HCT116 (cell line): Measurements from ENCODE around the gene NPEPL1. TPM values are rescaled to one million over a fixed set of nuclear protein-coding genes. Genes with fewer than 3 reads are reported as not detected.
A peak's percentile ranks its signal among the peaks of the same experiment; 100 is the strongest.

Source experiments
- ATAC-seq: fragments of 200-7000 bp; cut with Tn5 transposase; 2 replicates; pipeline ENCODE4 v1.9.1; 2020; ENCODE audit warnings: mild to moderate bottlenecking, moderate library complexity
- BruUV-seq: library from RNA; stranded (reverse); fragments of 400-500 nt; replicated peaks from 2 replicates; lab custom pipeline; 2021; lab: Mats Ljungman, UMichigan
- CTCF ChIA-PET: fragments of 300-600 bp; sonication (Branson Sonifier 250); formaldehyde crosslinking; loops from one replicate; lab custom pipeline; 2021; ENCODE audit warnings: antibody characterized with exemption; lab: Charles Lee
- POLR2A ChIA-PET: fragments of 300-600, 350-600 bp; sonication (Branson Sonifier 250); formaldehyde crosslinking; loops from one replicate; lab custom pipeline; 2021; ENCODE audit warnings: antibody characterized with exemption; lab: Charles Lee
- RAD21 ChIA-PET, 2 experiments: fragments of 300-600 bp; sonication (Branson Sonifier 250); formaldehyde crosslinking; loops; one replicate each; lab custom pipeline; 2023; ENCODE audit warnings: low total read pairs in 2 of 2; ENCODE audit not compliant: uncharacterized antibody in 2 of 2, unreplicated experiment in 2 of 2, low non-redundant PET in 1 of 2; lab: Charles Lee
- DNase-seq: peaks from one replicate; pipeline ENCODE4 v3.0.0-alpha.2; 2010; ENCODE audit warnings: low read depth, low spot score
- H2AFZ ChIP-seq: fragments of 200-600 bp; shearing (Covaris generic), sonication (generic); 2 replicates; pipeline ENCODE4 v1.6.1; 2017; ENCODE audit warnings: low read depth, mixed run types, mixed read lengths, antibody characterized with exemption, low read length; ENCODE audit not compliant: poor library complexity, severe bottlenecking
- H3K27ac ChIP-seq: 2 replicates; pipeline ENCODE4 v1.5.1; 2012; ENCODE audit warnings: low read depth, low read length
- H3K27me3 ChIP-seq: fragments of 200-600 bp; sonication (generic); 2 replicates; pipeline ENCODE4 v1.6.1; 2016; ENCODE audit warnings: mixed run types, low read length, mixed read lengths; ENCODE audit not compliant: insufficient read depth
- H3K36me3 ChIP-seq, 2 experiments: fragments of 200-500 bp in 1 of 2; fragments of 200-600 bp in 1 of 2; sonication (Bioruptor generic) in 1 of 2; sonication (generic) in 1 of 2; 2 replicates each; pipeline versions ENCODE4 v1.5.1 to v1.6.1; 2014 to 2016; ENCODE audit warnings: low read length in 2 of 2, inconsistent platforms in 1 of 2, mixed read lengths in 1 of 2, mixed run types in 1 of 2; ENCODE audit not compliant: insufficient read depth in 2 of 2, control insufficient read depth in 1 of 2
- H3K4me1 ChIP-seq, 2 experiments: fragments of 200-600 bp in 1 of 2; sonication (generic) in 1 of 2; 2 replicates each; pipeline versions ENCODE4 v1.5.1 to v1.6.1; 2012 to 2017; ENCODE audit warnings: low read length in 2 of 2, inconsistent platforms in 1 of 2, mild to moderate bottlenecking in 1 of 2, mixed read lengths in 1 of 2, mixed run types in 1 of 2, moderate library complexity in 1 of 2; ENCODE audit not compliant: insufficient read depth in 2 of 2, control insufficient read depth in 1 of 2
- H3K4me2 ChIP-seq: fragments of 200-600 bp; sonication (generic); 2 replicates; pipeline ENCODE4 v1.6.1; 2017; ENCODE audit warnings: mixed run types, low read length, mixed read lengths
- H3K4me3 ChIP-seq, 2 experiments: fragments of 200-600 bp in 1 of 2; sonication (generic) in 1 of 2; replicated peaks in 1 of 2; 2 replicates each; pipeline ENCODE4 v1.5.1; 2011 to 2016; ENCODE audit warnings: low read length in 2 of 2, control low read depth in 1 of 2, low read depth in 1 of 2, mild to moderate bottlenecking in 1 of 2, mixed read lengths in 1 of 2, mixed run types in 1 of 2
- H3K79me2 ChIP-seq: fragments of 200-600 bp; sonication (generic); 2 replicates; pipeline ENCODE4 v1.6.1; 2017; ENCODE audit warnings: mild to moderate bottlenecking, mixed run types, low read length, moderate library complexity, mixed read lengths; ENCODE audit not compliant: insufficient read depth
- H3K9ac ChIP-seq: fragments of 200-600 bp; sonication (generic); 2 replicates; pipeline ENCODE4 v1.6.1; 2016; ENCODE audit warnings: low read length, mixed read lengths
- H3K9me2 ChIP-seq: fragments of 200-600 bp; sonication (generic), shearing (Covaris generic); 2 replicates; pipeline ENCODE4 v1.6.1; 2017; ENCODE audit warnings: mixed run types, mild to moderate bottlenecking, moderate library complexity; ENCODE audit not compliant: insufficient read depth
- H3K9me3 ChIP-seq, 2 experiments: fragments of 200-500 bp in 1 of 2; fragments of 200-600 bp in 1 of 2; sonication (Bioruptor generic) in 1 of 2; sonication (generic) in 1 of 2; 2 replicates each; pipeline ENCODE4 v1.6.1; 2014 to 2017; ENCODE audit warnings: low read length in 2 of 2, mixed read lengths in 2 of 2, inconsistent platforms in 1 of 2, low read depth in 1 of 2, mild to moderate bottlenecking in 1 of 2, mixed run types in 1 of 2, moderate library complexity in 1 of 2; ENCODE audit not compliant: control insufficient read depth in 1 of 2, insufficient read depth in 1 of 2
- H4K20me1 ChIP-seq: fragments of 200-600 bp; sonication (generic), shearing (Covaris generic); 2 replicates; pipeline ENCODE4 v1.6.1; 2017; ENCODE audit warnings: mixed run types, mild to moderate bottlenecking, moderate library complexity; ENCODE audit not compliant: insufficient read depth
- ATF3 ChIP-seq: IDR thresholded peaks from 2 replicates; pipeline ENCODE4 v1.6.1; 2012
- CBX3 ChIP-seq: IDR thresholded peaks from 2 replicates; pipeline ENCODE4 v1.6.1; 2012; ENCODE audit warnings: low read depth
- CEBPB ChIP-seq: IDR thresholded peaks from 2 replicates; pipeline ENCODE4 v1.6.1; 2012; ENCODE audit warnings: low read depth
- EGR1 ChIP-seq: IDR thresholded peaks from 2 replicates; pipeline ENCODE4 v1.6.1; 2012; ENCODE audit warnings: low read depth
- EZH2 ChIP-seq: fragments of 200-600 bp; sonication (generic); IDR thresholded peaks from 2 replicates; pipeline ENCODE4 v1.6.1; 2017; ENCODE audit warnings: antibody characterized with exemption, mixed run types
- EZH2phosphoT487 ChIP-seq: fragments of 200-600 bp; IDR thresholded peaks from 2 replicates; pipeline ENCODE4 v1.6.1; 2018; ENCODE audit warnings: antibody characterized with exemption, borderline replicate concordance
- FOSL1 ChIP-seq: IDR thresholded peaks from 2 replicates; pipeline ENCODE4 v1.6.1; 2012; ENCODE audit warnings: low read depth
- MAX ChIP-seq: IDR thresholded peaks from 2 replicates; pipeline ENCODE4 v1.6.1; 2012
- POLR2AphosphoS5 ChIP-seq: IDR thresholded peaks from 2 replicates; pipeline ENCODE4 v1.6.1; 2011; ENCODE audit warnings: mild to moderate bottlenecking, low read depth, low read length, moderate library complexity
- RAD21 ChIP-seq: IDR thresholded peaks from 2 replicates; pipeline ENCODE4 v1.6.1; 2012; ENCODE audit warnings: low read depth, mild to moderate bottlenecking
- TCF7L2 ChIP-seq: IDR thresholded peaks from 2 replicates; pipeline ENCODE4 v1.7.0; 2011; ENCODE audit warnings: borderline replicate concordance, inconsistent platforms; ENCODE audit not compliant: insufficient read depth, insufficient read length; ENCODE audit errors: extremely low read depth
- YY1 ChIP-seq: IDR thresholded peaks from 2 replicates; pipeline ENCODE4 v1.6.1; 2011; ENCODE audit warnings: low read length, low read depth, moderate library complexity, mild to moderate bottlenecking; ENCODE audit not compliant: insufficient replicate concordance; ENCODE audit errors: extremely low read depth
- ZBTB33 ChIP-seq: IDR thresholded peaks from 2 replicates; pipeline ENCODE4 v1.6.1; 2011; ENCODE audit warnings: mild to moderate bottlenecking, low read length, moderate library complexity; ENCODE audit not compliant: insufficient replicate concordance; ENCODE audit errors: extremely low read depth
- ZNF274 ChIP-seq: fragments of 200-500 bp; sonication (Bioruptor generic); IDR thresholded peaks from 2 replicates; pipeline ENCODE4 v1.6.1; 2014; ENCODE audit warnings: mild to moderate bottlenecking, low read depth, low read length, inconsistent platforms
- intact Hi-C: fragments of 100-400 bp; cut with micrococcal nuclease; formaldehyde crosslinking; loops from 2 replicates; pipeline ENCODE4 v1.10.0; 2022
- total RNA-seq: library from RNA; stranded (reverse); gene quantifications from one replicate; pipeline ENCODE4 v1.2.1, GENCODE V29; 2021; ENCODE audit not compliant: unreplicated experiment
- TF ChIP-seq, protein P1 (sequence below): IDR thresholded peaks from 2 replicates; pipeline ENCODE4 v1.6.1; 2012; ENCODE audit warnings: low read depth
- TF ChIP-seq, protein P2 (sequence below), 3 experiments: fragments of 200-600 bp in 1 of 3; sonication (generic) in 1 of 3; IDR thresholded peaks in 2 of 3; conservative IDR thresholded peaks in 1 of 3; 2 replicates each; pipeline ENCODE4 v1.5.1; 2012 to 2017; ENCODE audit warnings: low read depth in 2 of 3, low read length in 2 of 3, antibody characterized with exemption in 1 of 3, borderline replicate concordance in 1 of 3, control low read depth in 1 of 3, mild to moderate bottlenecking in 1 of 3, mixed read lengths in 1 of 3, mixed run types in 1 of 3, moderate library complexity in 1 of 3; ENCODE audit not compliant: insufficient read depth in 1 of 3

Gene NPEPL1
- total RNA-seq, 1 experiment from 2014 or later, result 16.6 TPM

- Histone ChIP-seq H3K27me3 (no peaks in the 10 kb centered on the region), H4K20me1 (0 out of 2 replicates have a peak, but pooled peaks cover 3% of the 10 kb centered on the region), H3K79me2 (peaks cover 67% of the 10 kb centered on the region), H3K36me3 (peaks cover 3 to 4% of the 10 kb centered on the region in 2 experiments; a peak in 3 of 4 replicates), H3K9me2 (no peaks in the 10 kb centered on the region), H3K4me1 (peaks cover 3 to 12% of the 10 kb centered on the region in 2 experiments; a peak in 3 of 4 replicates), H3K27ac (peak overlapping the region; percentile 77; the same call in 1 of the 2 replicates), H3K4me2 (peak overlapping the region; percentile 86), H3K4me3 (peak overlapping the region; percentile 95 to 100), H3K9me3 (no peaks in the 10 kb centered on the region), H3K9ac (peak overlapping the region; percentile 97), H2AFZ (no peak overlapping the region)
- intact Hi-C loops, result loop anchor here (5.0 to 10.0 kb wide), 3 partner anchors 170 to 402 kb away; no protein-coding TSS in a partner anchor
- POLR2A ChIA-PET, result no interaction called here
- RAD21 ChIA-PET, result interaction anchor here in 1 of 2 experiments (0.7 to 1.3 kb wide), 2 partner anchors 22 to 171 kb away, joined by 3 read pairs; no protein-coding TSS in a partner anchor
- no peak for DNase-seq
- no TSS peak for BruUV-seq
- CTCF ChIA-PET, result interaction anchor here (2.9 kb wide), 1 partner anchor 171 kb away, joined by 20 read pairs; no protein-coding TSS in a partner anchor
- ATAC-seq, result no peak
- TF ChIP-seq CEBPB, result no peak
- no peak for TF ChIP-seq ZBTB33
- TF ChIP-seq FOSL1, result no peak
- no peak for TF ChIP-seq EGR1
- TF ChIP-seq ATF3, result no peak
- TF ChIP-seq, protein P1, sequence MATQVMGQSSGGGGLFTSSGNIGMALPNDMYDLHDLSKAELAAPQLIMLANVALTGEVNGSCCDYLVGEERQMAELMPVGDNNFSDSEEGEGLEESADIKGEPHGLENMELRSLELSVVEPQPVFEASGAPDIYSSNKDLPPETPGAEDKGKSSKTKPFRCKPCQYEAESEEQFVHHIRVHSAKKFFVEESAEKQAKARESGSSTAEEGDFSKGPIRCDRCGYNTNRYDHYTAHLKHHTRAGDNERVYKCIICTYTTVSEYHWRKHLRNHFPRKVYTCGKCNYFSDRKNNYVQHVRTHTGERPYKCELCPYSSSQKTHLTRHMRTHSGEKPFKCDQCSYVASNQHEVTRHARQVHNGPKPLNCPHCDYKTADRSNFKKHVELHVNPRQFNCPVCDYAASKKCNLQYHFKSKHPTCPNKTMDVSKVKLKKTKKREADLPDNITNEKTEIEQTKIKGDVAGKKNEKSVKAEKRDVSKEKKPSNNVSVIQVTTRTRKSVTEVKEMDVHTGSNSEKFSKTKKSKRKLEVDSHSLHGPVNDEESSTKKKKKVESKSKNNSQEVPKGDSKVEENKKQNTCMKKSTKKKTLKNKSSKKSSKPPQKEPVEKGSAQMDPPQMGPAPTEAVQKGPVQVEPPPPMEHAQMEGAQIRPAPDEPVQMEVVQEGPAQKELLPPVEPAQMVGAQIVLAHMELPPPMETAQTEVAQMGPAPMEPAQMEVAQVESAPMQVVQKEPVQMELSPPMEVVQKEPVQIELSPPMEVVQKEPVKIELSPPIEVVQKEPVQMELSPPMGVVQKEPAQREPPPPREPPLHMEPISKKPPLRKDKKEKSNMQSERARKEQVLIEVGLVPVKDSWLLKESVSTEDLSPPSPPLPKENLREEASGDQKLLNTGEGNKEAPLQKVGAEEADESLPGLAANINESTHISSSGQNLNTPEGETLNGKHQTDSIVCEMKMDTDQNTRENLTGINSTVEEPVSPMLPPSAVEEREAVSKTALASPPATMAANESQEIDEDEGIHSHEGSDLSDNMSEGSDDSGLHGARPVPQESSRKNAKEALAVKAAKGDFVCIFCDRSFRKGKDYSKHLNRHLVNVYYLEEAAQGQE, result no peak
- no peak for TF ChIP-seq CBX3
- no peak for TF ChIP-seq EZH2
- TF ChIP-seq EZH2phosphoT487, result no peak
- no peak for TF ChIP-seq MAX
- no peak for TF ChIP-seq TCF7L2
- no peak for TF ChIP-seq YY1
- TF ChIP-seq POLR2AphosphoS5, result no peak
- TF ChIP-seq ZNF274, result no peak
- TF ChIP-seq, protein P2, sequence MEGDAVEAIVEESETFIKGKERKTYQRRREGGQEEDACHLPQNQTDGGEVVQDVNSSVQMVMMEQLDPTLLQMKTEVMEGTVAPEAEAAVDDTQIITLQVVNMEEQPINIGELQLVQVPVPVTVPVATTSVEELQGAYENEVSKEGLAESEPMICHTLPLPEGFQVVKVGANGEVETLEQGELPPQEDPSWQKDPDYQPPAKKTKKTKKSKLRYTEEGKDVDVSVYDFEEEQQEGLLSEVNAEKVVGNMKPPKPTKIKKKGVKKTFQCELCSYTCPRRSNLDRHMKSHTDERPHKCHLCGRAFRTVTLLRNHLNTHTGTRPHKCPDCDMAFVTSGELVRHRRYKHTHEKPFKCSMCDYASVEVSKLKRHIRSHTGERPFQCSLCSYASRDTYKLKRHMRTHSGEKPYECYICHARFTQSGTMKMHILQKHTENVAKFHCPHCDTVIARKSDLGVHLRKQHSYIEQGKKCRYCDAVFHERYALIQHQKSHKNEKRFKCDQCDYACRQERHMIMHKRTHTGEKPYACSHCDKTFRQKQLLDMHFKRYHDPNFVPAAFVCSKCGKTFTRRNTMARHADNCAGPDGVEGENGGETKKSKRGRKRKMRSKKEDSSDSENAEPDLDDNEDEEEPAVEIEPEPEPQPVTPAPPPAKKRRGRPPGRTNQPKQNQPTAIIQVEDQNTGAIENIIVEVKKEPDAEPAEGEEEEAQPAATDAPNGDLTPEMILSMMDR (IDR thresholded peaks at IDR 0.05 in 2 of 3, conservative IDR thresholded peaks at IDR 0.05 in 1 of 3; ENCODE audit: borderline replicate concordance in 1 of 3, insufficient read depth in 1 of 3, low read depth in 2 of 3, low read length in 2 of 3), result no peak
- TF ChIP-seq RAD21, result no peak
Measured at GRCh38 chr20:58652606-58653294, 39.9 kb upstream of the NPEPL1 start.
